Panc1 (cell line): ENCODE data around the gene MBD6. TPM values are rescaled to one million over a fixed set of nuclear protein-coding genes. Genes with fewer than 3 reads are reported as not detected.

Experiments
- ATAC-seq: fragments of 200-7000 bp; cut with Tn5 transposase; 2 replicates; pipeline ENCODE4 v1.9.1; 2020; ENCODE audit warnings: mild to moderate bottlenecking, moderate library complexity
- BruUV-seq: library from RNA; stranded (reverse); fragments of 400-500 nt; replicated peaks from 2 replicates; lab custom pipeline; 2021; lab: Mats Ljungman, UMichigan
- CTCF ChIA-PET: fragments of 300-600 bp; sonication (Branson Sonifier 250); formaldehyde crosslinking; loops from one replicate; lab custom pipeline; 2022; ENCODE audit warnings: antibody characterized with exemption; lab: Charles Lee
- POLR2A ChIA-PET: fragments of 300-600 bp; sonication (Branson Sonifier 250); formaldehyde crosslinking; loops from one replicate; lab custom pipeline; 2022; ENCODE audit warnings: antibody characterized with exemption; lab: Charles Lee
- DNase-seq: peaks from one replicate; pipeline ENCODE4 v3.0.0-alpha.2; 2010; ENCODE audit warnings: low read depth, low spot score
- H3K27ac ChIP-seq: 2 replicates; pipeline ENCODE4 v1.5.1; 2011; ENCODE audit warnings: mild to moderate bottlenecking, low read length, inconsistent platforms
- H3K27me3 ChIP-seq: fragments of 200-500 bp; sonication (Bioruptor generic); 2 replicates; pipeline ENCODE4 v1.6.0; 2014; ENCODE audit warnings: low read length, inconsistent platforms; ENCODE audit not compliant: control insufficient read depth, insufficient read depth
- H3K36me3 ChIP-seq: fragments of 200-500 bp; sonication (Bioruptor generic); 2 replicates; pipeline ENCODE4 v1.5.1; 2014; ENCODE audit warnings: inconsistent platforms, mild to moderate bottlenecking, low read length, moderate library complexity; ENCODE audit not compliant: control insufficient read depth, insufficient read depth
- H3K4me1 ChIP-seq: 2 replicates; pipeline ENCODE4 v1.5.1; 2011; ENCODE audit warnings: inconsistent platforms, mild to moderate bottlenecking, low read length, moderate library complexity; ENCODE audit not compliant: control insufficient read depth, insufficient read depth
- H3K4me3 ChIP-seq, 2 experiments: 2 replicates each; pipeline ENCODE4 v1.5.1; 2011 to 2012; ENCODE audit warnings: low read depth in 2 of 2, low read length in 2 of 2, mild to moderate bottlenecking in 2 of 2, inconsistent platforms in 1 of 2, moderate library complexity in 1 of 2
- H3K9me3 ChIP-seq: fragments of 200-500 bp; sonication (Bioruptor generic); 2 replicates; pipeline ENCODE4 v1.5.1; 2014; ENCODE audit warnings: low read depth, mild to moderate bottlenecking, inconsistent platforms, low read length, moderate library complexity; ENCODE audit not compliant: control insufficient read depth, insufficient read depth
- CTCF ChIP-seq: fragments of 450-650 bp; IDR thresholded peaks from 2 replicates; pipeline ENCODE4 v1.5.1; 2017; ENCODE audit warnings: mild to moderate bottlenecking
- POLR2AphosphoS5 ChIP-seq: IDR thresholded peaks from 2 replicates; pipeline ENCODE4 v1.6.1; 2012; ENCODE audit warnings: mild to moderate bottlenecking, low read depth, low read length, moderate library complexity
- REST ChIP-seq, 2 experiments: IDR thresholded peaks; 2 replicates each; pipeline ENCODE4 v1.6.1; 2011 to 2012; ENCODE audit warnings: low read depth in 2 of 2, control low read depth in 1 of 2, low read length in 1 of 2, mild to moderate bottlenecking in 1 of 2, moderate library complexity in 1 of 2; ENCODE audit not compliant: insufficient read depth in 1 of 2
- SIN3A ChIP-seq: IDR thresholded peaks from 2 replicates; pipeline ENCODE4 v1.6.1; 2012; ENCODE audit warnings: low read depth, mild to moderate bottlenecking, low read length, moderate library complexity, borderline replicate concordance; ENCODE audit not compliant: insufficient read depth
- TCF7L2 ChIP-seq: IDR thresholded peaks from 2 replicates; pipeline ENCODE4 v1.6.1; 2011; ENCODE audit warnings: mild to moderate bottlenecking, low read depth, low read length, inconsistent platforms
- in situ Hi-C: cut with HindIII; loops from 2 replicates; pipeline ENCODE4 v1.10.0; 2016; ENCODE audit warnings: low sequenced_read_pairs, low pct_unique_long_range_greater_than_20kb
- intact Hi-C: fragments of 100-400 bp; cut with micrococcal nuclease; formaldehyde crosslinking; loops from one replicate; pipeline ENCODE4 v1.10.0; 2022; ENCODE audit not compliant: unreplicated experiment
- total RNA-seq: library from RNA; stranded (reverse); gene quantifications from one replicate; pipeline ENCODE4 v1.2.1, GENCODE V29; 2021; ENCODE audit not compliant: unreplicated experiment

Gene MBD6
- total RNA-seq, 1 experiment from 2014 or later: 115 TPM

GRCh38 chr12:57531836-57532235, 9.2 kb downstream of the MBD6 start:
- POLR2A ChIA-PET: no interaction called here
- peaks cover 7% of the 10 kb centered on the region; the same call in 1 of the 2 replicates for H3K4me1 ChIP-seq
- no TSS peak for BruUV-seq
- intact Hi-C loops (no loop called here), in situ Hi-C loops (no loop called here)
- TF ChIP-seq TCF7L2 (no peak), POLR2AphosphoS5 (no peak)
- no peaks in the 10 kb centered on the region for H3K9me3 ChIP-seq
- peaks cover 11% of the 10 kb centered on the region for H3K36me3 ChIP-seq
- H3K27ac ChIP-seq: no peak overlapping the region
- ATAC-seq (no peak), DNase-seq (no peak)
- H3K4me3 ChIP-seq: no peak overlapping the region
- CTCF ChIA-PET: no interaction called here
- H3K27me3 ChIP-seq: no peaks in the 10 kb centered on the region

- Histone ChIP-seq H3K4me3 (no peak overlapping the region), H3K27ac (no peak overlapping the region), H3K9me3 (no peaks in the 10 kb centered on the region), H3K36me3 (peaks cover 11% of the 10 kb centered on the region), H3K4me1 (peaks cover 4% of the 10 kb centered on the region; the same call in 1 of the 2 replicates), H3K27me3 (no peaks in the 10 kb centered on the region)
- intact Hi-C loops: no loop called here
- ChIA-PET CTCF (no interaction called here), POLR2A (no interaction called here)
- in situ Hi-C loops: no loop called here
- no peak for DNase-seq
- BruUV-seq: no TSS peak
- TF ChIP-seq CTCF (no peak), POLR2AphosphoS5 (no peak), SIN3A (no peak), TCF7L2 (no peak), REST (IDR thresholded peaks at IDR 0.05; ENCODE audit: insufficient read depth in 1 of 2, low read depth in 2 of 2, low read length in 1 of 2) (no peak)
- no peak for ATAC-seq
Measured at GRCh38 chr12:57533108-57533507, 10.5 kb downstream of the MBD6 start.

- intact Hi-C loops (no loop called here), in situ Hi-C loops (no loop called here)
- no peak for TF ChIP-seq POLR2AphosphoS5
- TF ChIP-seq CTCF: no peak
- no peak for TF ChIP-seq TCF7L2
- TF ChIP-seq SIN3A: no peak
- TF ChIP-seq REST (IDR thresholded peaks at IDR 0.05; ENCODE audit: insufficient read depth in 1 of 2, low read depth in 2 of 2, low read length in 1 of 2): no peak
- DNase-seq: no peak
- no peak for ATAC-seq
- Histone ChIP-seq H3K27me3 (no peaks in the 10 kb centered on the region), H3K4me1 (peaks cover 4% of the 10 kb centered on the region; the same call in 1 of the 2 replicates), H3K27ac (no peak overlapping the region), H3K36me3 (peaks cover 13% of the 10 kb centered on the region), H3K9me3 (no peaks in the 10 kb centered on the region), H3K4me3 (no peak overlapping the region)
- ChIA-PET CTCF (no interaction called here), POLR2A (interaction anchor here (0.6 kb wide), 1 partner anchor 83 kb away, joined by 5 read pairs; no protein-coding TSS in a partner anchor)
- BruUV-seq: no TSS peak
Measured at GRCh38 chr12:57534250-57534649, 11.6 kb downstream of the MBD6 start.
